Measurements from ENCODE around the gene TANC1. TPM values are rescaled to one million over a fixed set of nuclear protein-coding genes. Genes with fewer than 3 reads are reported as not detected.

TANC1 gene
- total and polyA plus RNA-seq, 2 of the 4 experiments (the other 2 are of a cell fraction), result 10.2 to 12.9 TPM

DNA sequence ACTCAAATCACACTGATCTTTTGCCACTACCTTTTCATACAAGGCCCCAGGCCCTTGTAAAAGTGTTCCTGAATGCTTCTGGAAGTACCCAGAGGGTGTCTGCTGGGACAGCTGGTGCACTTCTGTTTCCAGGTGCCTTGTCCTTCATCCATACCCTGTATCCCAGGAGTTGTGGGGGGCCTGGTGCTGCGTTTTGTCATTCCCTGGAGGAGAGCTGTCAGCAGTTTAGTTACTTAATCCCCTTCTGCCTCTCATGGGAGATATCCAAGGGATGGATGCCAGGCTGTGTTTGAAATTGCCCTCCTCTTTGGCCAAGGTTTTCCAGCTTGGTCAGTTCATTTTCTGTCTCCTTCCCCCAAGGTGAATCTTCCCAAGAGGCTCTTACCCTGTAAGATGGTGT is 159.8 kb downstream of the TANC1 start:
- H4K5ac ChIP-seq (ENCODE audit: low read depth, low read length), result no peak overlapping the region
- H3K9me1 ChIP-seq (ENCODE audit: insufficient read depth, low read length), result peaks cover 19% of the 10 kb centered on the region
- H3K4ac ChIP-seq (ENCODE audit: low read depth, low read length), result peak overlapping the region; percentile 39; the same call in 1 of the 2 replicates
- no peak overlapping the region for H3K4me2 ChIP-seq (ENCODE audit: low read depth, low read length)
- no peak overlapping the region for H3K27ac ChIP-seq (ENCODE audit: insufficient read depth, low read length)
- no peak for TF ChIP-seq SMC3 (IDR thresholded peaks at IDR 0.05; ENCODE audit: low read depth, low read length)
- TF ChIP-seq MXI1 (IDR thresholded peaks at IDR 0.05; ENCODE audit: borderline replicate concordance, low read depth, low read length), result no peak
- no peak for TF ChIP-seq BHLHE40 (IDR thresholded peaks at IDR 0.05; ENCODE audit: low read depth, low read length)
- TF ChIP-seq CTCF (conservative IDR thresholded peaks at IDR 0.05; ENCODE audit: low read depth, low read length), result no peak
- TF ChIP-seq RAD21 (IDR thresholded peaks at IDR 0.05; ENCODE audit: low read length), result no peak
- no peak for TF ChIP-seq RFX5 (IDR thresholded peaks at IDR 0.05; ENCODE audit: low read depth, low read length)
- TF ChIP-seq RCOR1 (IDR thresholded peaks at IDR 0.05; ENCODE audit: insufficient replicate concordance, low read length), result no peak
- no peak for TF ChIP-seq CHD1 (IDR thresholded peaks at IDR 0.05; ENCODE audit: low read depth, low read length)
- no peak for TF ChIP-seq MAFK (IDR thresholded peaks at IDR 0.05; ENCODE audit: low read depth, low read length)
- no peak for TF ChIP-seq USF2 (IDR thresholded peaks at IDR 0.05; ENCODE audit: low read depth, low read length)
- TF ChIP-seq CEBPB (IDR thresholded peaks at IDR 0.05; ENCODE audit: low read depth, low read length), result no peak
- no peak for TF ChIP-seq MAZ (IDR thresholded peaks at IDR 0.05; ENCODE audit: borderline replicate concordance, low read depth, low read length)
- no peak for TF ChIP-seq ELK1 (IDR thresholded peaks at IDR 0.05; ENCODE audit: borderline replicate concordance, low read depth, low read length)
- TF ChIP-seq NFE2L2 (IDR thresholded peaks at IDR 0.05; ENCODE audit: low read depth, low read length), result no peak
- no peak for TF ChIP-seq POLR2A (IDR thresholded peaks at IDR 0.05; ENCODE audit: low read depth, low read length)
- no peak for TF ChIP-seq FOS (IDR thresholded peaks at IDR 0.05; ENCODE audit: low read depth, low read length)
- no peak overlapping the region; the same call in 1 of the 2 replicates for H4K91ac ChIP-seq (ENCODE audit: insufficient read depth, low read depth, low read length)
- dilution Hi-C loops (cut with HindIII; ENCODE audit: low sequenced_read_pairs, unreplicated experiment) (no loop called here), in situ Hi-C loops (cut with MboI; ENCODE audit: low sequenced_read_pairs) (no loop called here), intact Hi-C loops (cut with micrococcal nuclease) (no loop called here)
- no peak overlapping the region; the same call in 2 of the 3 replicates for H2BK15ac ChIP-seq (ENCODE audit: low read depth, low read length)
- H3K9ac ChIP-seq (ENCODE audit: low read depth, low read length), result no peak overlapping the region
- H2BK20ac ChIP-seq (ENCODE audit: low read depth, low read length), result no peak overlapping the region
- H2BK5ac ChIP-seq (ENCODE audit: low read depth, low read length, poor library complexity, severe bottlenecking), result no peak overlapping the region
- ChIA-PET CTCF (interaction anchor here (0.8 kb wide), 1 partner anchor 97 kb away, joined by 3 read pairs; no protein-coding TSS in a partner anchor), POLR2A (ENCODE audit: unreplicated experiment) (no interaction called here)
- no CpG with 5 or more reads among the region's 1 CpG for WGBS, 2 experiments (ENCODE audit: extremely low coverage in 2 of 2, insufficient read length in 1 of 2)
- no peaks in the 10 kb centered on the region for H3K36me3 ChIP-seq (ENCODE audit: control insufficient read depth, insufficient read depth, low read length)
- DNase-seq (no peak), ATAC-seq (ENCODE audit: low read depth) (no peak)
- no TSS peak for BruUV-seq (replicated peaks)
- no peak overlapping the region for H2AK5ac ChIP-seq (ENCODE audit: low read depth, low read length)
- peaks cover 13 to 49% of the 10 kb centered on the region in 2 experiments; a peak in 3 of 4 replicates for H3K79me1 ChIP-seq (ENCODE audit: low read depth in 1 of 2, low read length in 2 of 2)
- H3K27me3 ChIP-seq (ENCODE audit: control insufficient read depth, insufficient read depth, low read length), result no peaks in the 10 kb centered on the region
- H3K56ac ChIP-seq (ENCODE audit: extremely low read depth, insufficient read depth, low read length), result no peak overlapping the region
- H3K14ac ChIP-seq (replicated peaks; ENCODE audit: low read depth, low read length), result no peak overlapping the region
- no peaks in the 10 kb centered on the region for H4K20me1 ChIP-seq (ENCODE audit: insufficient read depth, low read length)
- H3K9me3 ChIP-seq (ENCODE audit: control insufficient read depth, insufficient read depth, low read length), result no peaks in the 10 kb centered on the region
- peaks cover 33% of the 10 kb centered on the region for H3K4me1 ChIP-seq (ENCODE audit: control insufficient read depth, insufficient read depth, low read length)
- no peak overlapping the region for H4K8ac ChIP-seq (ENCODE audit: low read depth in 2 of 2, low read length in 2 of 2)
- no peak overlapping the region for H2BK120ac ChIP-seq (ENCODE audit: low read depth, low read length)
- no peak overlapping the region for H3K23ac ChIP-seq (ENCODE audit: low read depth, low read length)
- H3K4me3 ChIP-seq (ENCODE audit: insufficient read depth, low read depth, low read length), result no peak overlapping the region
- peak overlapping the region; percentile 5 for H2AK9ac ChIP-seq (replicated peaks; ENCODE audit: low read depth, low read length, poor library complexity)
- H2AFZ ChIP-seq (replicated peaks; ENCODE audit: low read length, poor library complexity), result no peak overlapping the region
- no peak overlapping the region for H3K18ac ChIP-seq (ENCODE audit: low read depth, low read length)

Measured in IMR-90 (cell line).